Left kidney (tissue), 2 donors: ENCODE data around the gene CFAP70. TPM values are rescaled to one million over a fixed set of nuclear protein-coding genes. Genes with fewer than 3 reads are reported as not detected.

ENCODE experiments used
- DNase-seq: peaks from one replicate; pipeline ENCODE4 v3.0.0-alpha.2; 2013
- polyA plus RNA-seq: library from polyadenylated mRNA; unstranded; fragments of 120-200 nt; gene quantifications from one replicate; pipeline ENCODE4 v1.2.1, GENCODE V29; 2013; ENCODE audit not compliant: insufficient read length

The CFAP70 gene
- polyA plus RNA-seq, 1 donor = 26.6 TPM

GRCh38 chr10:73252445-73253224 lies 106.0 kb downstream of the CFAP70 start, which contains the start of gene MRPS16:
Gene MRPS16 (minus strand): TSS chr10:73252644. CDS start chr10:73252482, 162 bp downstream.
- DNase-seq = peak; percentile 97

- no peak for DNase-seq
Measured at GRCh38 chr10:73251683-73252444, 106.8 kb downstream of the CFAP70 start.

- no peak for DNase-seq
Measured at GRCh38 chr10:73248259-73248724, 110.4 kb downstream of the CFAP70 start.

DNA sequence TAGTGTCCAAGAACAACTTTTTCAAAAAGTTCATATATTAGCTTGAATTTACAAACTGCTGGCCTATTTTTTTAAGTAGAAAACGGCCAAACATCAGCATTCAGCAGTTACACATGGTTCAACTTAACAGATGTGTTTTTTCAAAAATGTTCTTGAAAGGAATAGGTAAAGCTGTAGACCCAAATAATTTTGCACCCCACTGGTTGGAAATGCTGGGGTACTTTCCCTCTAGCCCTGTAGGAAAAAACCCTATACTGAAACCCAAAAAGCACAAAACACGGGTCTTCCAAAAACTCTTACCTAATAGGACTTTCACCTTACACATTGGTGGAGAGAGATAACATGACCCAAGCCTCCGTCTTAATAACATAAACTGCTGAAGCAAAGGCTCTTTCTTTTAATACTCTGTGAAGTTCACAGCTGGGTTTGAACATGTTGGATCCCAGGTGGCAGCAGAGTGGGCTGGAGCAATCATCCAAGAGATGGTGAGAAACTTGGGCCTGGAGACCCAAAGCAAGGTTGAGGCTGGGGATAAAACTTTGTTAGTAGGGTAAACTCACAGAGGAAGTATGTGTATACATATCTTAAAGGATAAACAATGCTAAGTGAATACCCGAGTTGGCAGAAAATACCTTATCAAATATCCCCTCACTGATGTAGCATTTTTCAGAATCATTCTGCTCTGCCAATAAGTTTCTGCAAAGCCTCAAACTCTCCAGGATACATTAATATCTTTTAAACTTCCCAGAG lies 111.0 kb downstream of the CFAP70 start:
- no peak for DNase-seq

DNA sequence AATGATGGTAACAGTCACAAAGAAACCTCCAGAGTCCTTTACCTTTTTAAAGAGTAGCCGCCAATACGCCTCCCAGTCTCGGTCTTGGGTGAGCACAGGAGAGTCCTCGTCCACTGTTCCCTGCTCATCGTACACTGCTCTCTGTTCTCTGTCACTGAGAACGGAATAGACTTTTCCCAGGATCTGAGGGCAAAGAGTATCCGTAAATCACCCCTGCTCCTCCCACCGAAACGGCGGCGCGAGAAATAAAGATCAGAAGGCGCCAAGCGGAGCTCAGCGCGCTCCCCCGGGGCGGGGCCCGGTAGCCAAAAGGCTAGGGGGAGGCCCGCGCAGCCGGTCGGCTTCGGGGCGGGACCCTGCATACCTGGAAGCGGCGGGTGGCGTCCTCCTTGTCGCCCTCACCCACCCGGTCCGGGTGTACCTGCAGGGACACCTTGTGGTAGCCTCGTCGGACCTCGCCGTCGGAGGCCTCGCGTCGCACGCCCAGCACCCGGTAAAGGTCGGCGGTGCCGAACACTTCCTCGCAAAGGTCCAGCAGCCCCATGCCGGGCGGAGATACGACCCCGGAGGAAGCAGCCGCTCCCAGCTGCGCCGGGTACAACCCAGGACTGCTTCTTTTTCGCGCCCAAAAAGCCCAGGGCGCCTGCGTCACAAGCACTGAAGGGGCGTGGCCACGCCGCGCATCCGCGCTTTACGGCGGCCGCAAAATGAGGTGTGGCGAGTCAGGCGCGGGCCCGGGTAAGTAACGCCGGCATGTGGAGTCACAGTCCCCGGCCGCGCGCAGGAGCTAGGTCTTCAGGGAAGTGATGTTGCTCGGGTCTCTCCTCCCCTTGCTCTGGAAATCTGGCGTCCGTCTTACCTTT lies 111.8 kb downstream of the CFAP70 start, which contains the start of gene DNAJC9:
DNAJC9 (minus strand) TSS at position 610 of the 863 bp plus-strand sequence; CDS start at position 544, 66 bp downstream.
- peak; percentile 95 for DNase-seq

DNA sequence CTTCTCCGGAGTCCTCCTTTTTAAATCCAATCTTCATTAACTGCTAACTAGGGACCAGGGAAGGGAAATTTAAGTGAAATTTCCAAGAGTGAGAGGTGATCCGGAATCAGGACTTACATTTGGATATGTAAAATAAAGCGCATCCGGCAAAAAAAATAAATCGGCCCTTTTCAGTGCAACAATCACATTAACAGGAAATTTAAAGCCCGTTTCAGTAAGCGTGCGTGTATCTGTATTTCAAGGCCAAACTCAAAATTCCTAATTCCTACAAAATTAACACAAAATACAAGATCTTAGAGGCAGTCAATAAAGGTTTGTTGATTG lies 112.4 kb downstream of the CFAP70 start:
- DNase-seq = no peak

GRCh38 chr10:73244866-73245477 lies 113.7 kb downstream of the CFAP70 start:
- no peak for DNase-seq

- no peak for DNase-seq
Measured at GRCh38 chr10:73239908-73240307, 118.8 kb downstream of the CFAP70 start.

- no peak for DNase-seq
Measured at GRCh38 chr10:73238990-73239566, 119.6 kb downstream of the CFAP70 start.

DNA sequence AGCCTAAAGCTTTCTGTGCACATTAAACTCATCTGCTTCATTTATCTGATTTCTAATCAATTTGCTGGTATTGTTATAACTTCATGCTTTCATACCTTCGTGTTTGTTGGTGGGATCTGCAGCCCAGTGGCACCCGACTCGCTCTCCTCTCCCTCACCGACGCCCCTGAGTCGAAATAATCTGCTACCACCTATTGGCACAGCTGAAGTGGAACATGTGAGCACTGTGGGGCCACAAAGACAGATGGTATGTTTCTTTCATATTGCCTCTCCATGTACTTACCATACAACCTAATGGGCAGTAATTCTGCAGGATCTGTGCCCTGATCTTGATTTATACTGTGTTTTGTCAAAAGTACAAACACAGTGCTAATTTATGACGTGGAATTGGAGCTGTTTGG lies 124.0 kb downstream of the CFAP70 start:
- DNase-seq = no peak

- no peak for DNase-seq
Measured at GRCh38 chr10:73233883-73234282, 124.8 kb downstream of the CFAP70 start.

GRCh38 chr10:73232887-73233286 lies 125.8 kb downstream of the CFAP70 start:
- DNase-seq = no peak

- DNase-seq = no peak
Measured at GRCh38 chr10:73229567-73229966, 129.1 kb downstream of the CFAP70 start.

DNA sequence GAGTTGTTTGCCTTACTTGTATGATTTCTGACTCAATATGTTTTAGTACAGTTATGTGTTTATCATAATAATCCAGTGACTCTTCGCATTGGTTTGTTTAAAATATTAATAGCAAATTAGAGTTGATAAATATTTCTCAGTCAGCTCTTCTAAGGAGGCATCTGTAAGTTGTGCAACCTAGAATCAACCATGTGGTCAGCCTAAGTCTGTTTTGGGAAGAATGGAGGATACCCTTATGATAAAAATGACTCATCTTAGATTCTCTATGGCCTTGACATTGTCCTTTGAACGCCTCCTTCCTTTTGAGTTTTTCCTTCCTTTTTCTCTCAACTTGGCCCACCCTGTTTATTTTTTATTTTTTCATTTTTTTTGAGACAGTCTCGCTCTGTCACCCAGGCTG lies 130.4 kb downstream of the CFAP70 start:
- DNase-seq = no peak

- DNase-seq = no peak
Measured at GRCh38 chr10:73226663-73227062, 132.0 kb downstream of the CFAP70 start.

- DNase-seq = no peak
Measured at GRCh38 chr10:73225518-73225917, 133.1 kb downstream of the CFAP70 start.

- no peak for DNase-seq
Measured at GRCh38 chr10:73220989-73221388, 137.7 kb downstream of the CFAP70 start.

DNA sequence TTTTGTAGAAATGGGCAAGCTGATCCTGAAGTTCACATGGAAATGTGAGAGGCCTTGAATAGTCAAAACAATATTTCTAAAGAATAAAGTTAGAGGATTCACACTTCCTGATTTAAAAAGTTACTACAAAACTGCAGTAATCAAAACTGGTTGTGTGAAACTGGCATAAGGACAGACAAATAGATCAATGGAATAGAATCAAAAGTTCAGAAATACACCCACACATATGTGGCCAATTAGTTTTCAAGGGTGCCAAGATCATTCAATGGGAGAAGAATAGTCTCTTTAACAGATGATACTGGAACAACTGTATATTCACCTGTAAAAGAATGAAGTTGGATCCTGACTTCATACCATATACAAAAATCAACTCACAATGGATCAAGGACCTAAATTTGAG lies 139.3 kb downstream of the CFAP70 start:
- no peak for DNase-seq

DNA sequence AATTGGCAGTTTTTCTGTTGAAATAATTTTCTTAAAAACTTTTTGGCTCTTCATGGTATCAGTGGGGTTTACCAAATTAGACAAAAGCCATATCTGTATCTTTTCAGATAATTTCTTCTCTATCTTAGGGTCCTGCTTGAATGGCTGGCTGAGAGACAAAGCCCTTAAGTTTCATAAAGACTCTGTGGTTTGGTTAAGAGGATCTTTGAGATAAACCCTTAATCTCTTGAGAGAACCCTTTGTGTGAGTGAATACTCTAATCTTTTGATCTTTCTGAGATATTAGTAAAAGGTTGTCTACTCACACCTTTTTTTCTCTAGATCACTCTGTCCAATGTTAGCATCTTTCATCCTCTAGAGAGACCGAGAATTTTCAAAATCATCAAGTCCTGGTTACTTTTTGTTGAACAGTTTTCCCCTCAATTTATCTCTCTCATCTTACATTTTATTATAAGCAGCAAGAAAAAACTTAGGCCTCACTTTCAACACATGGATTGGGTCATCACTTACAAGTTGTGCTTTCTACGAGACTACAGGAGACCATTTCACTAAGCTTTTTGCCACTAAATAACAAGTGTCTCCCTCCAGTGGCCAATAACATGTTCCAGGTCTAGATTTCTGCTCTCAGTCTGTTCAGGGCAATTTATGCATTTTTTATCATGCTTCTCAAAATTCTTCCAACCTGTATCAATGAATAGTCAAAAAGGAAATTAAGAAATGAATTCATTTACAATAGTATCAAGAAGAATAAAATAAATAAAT lies 140.1 kb downstream of the CFAP70 start:
- DNase-seq = no peak

- DNase-seq = no peak
Measured at GRCh38 chr10:73217628-73218027, 141.0 kb downstream of the CFAP70 start.
